ENCODE results near the gene KRTAP16-1. TPM values are rescaled to one million over a fixed set of nuclear protein-coding genes. Genes with fewer than 3 reads are reported as not detected.

Gene KRTAP16-1
- total RNA-seq, 1 experiment from 2014 or later: not detected

- Mint-ChIP-seq H3K4me3 (no peak overlapping the region), H3K9me3 (no peaks in the 10 kb centered on the region), H3K36me3 (no peaks in the 10 kb centered on the region), H3K4me1 (no peaks in the 10 kb centered on the region), H3K27me3 (ENCODE audit: low read depth) (no peaks in the 10 kb centered on the region; the same call in 1 of the 2 replicates), H3K27ac (no peak overlapping the region)
- ATAC-seq (no peak), DNase-seq (ENCODE audit: low spot score) (no peak)
- TF ChIP-seq SP1 (CRISPR knock-in tag; conservative IDR thresholded peaks at IDR 0.05) (no peak), JUN (CRISPR knock-in tag; IDR thresholded peaks at IDR 0.05) (no peak), NFATC4 (CRISPR knock-in tag; IDR thresholded peaks at IDR 0.05) (no peak)
- TF ChIP-seq, protein P1, sequence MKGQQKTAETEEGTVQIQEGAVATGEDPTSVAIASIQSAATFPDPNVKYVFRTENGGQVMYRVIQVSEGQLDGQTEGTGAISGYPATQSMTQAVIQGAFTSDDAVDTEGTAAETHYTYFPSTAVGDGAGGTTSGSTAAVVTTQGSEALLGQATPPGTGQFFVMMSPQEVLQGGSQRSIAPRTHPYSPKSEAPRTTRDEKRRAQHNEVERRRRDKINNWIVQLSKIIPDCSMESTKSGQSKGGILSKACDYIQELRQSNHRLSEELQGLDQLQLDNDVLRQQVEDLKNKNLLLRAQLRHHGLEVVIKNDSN (CRISPR knock-in tag; IDR thresholded peaks at IDR 0.05): no peak
- ChIA-PET POLR2A (no interaction called here), CTCF (no interaction called here)
Measured at GRCh38 chr17:41258406-41258805, 50.7 kb downstream of the KRTAP16-1 start.

Other genes starting within 250 kb of the KRTAP16-1 start
- not detected in 3 replicates for gene KRTAP2-3, start 249.2 kb downstream of the KRTAP16-1 start, total RNA-seq (2021)
- gene KRTAP2-4, start 243.4 kb downstream of the KRTAP16-1 start, total RNA-seq (2021): not detected in 3 replicates
- not detected in 3 replicates for gene KRTAP4-7, start 225.2 kb downstream of the KRTAP16-1 start, total RNA-seq (2021)
- not detected in 3 replicates for gene KRTAP4-8, start 211.2 kb downstream of the KRTAP16-1 start, total RNA-seq (2021)
- gene KRTAP4-16, start 207.1 kb downstream of the KRTAP16-1 start, total RNA-seq (2021): not detected in 3 replicates
- not detected in 3 replicates for gene KRTAP4-9, start 203.9 kb downstream of the KRTAP16-1 start, total RNA-seq (2021)
- not detected in 3 replicates for gene KRTAP4-11, start 190.9 kb downstream of the KRTAP16-1 start, total RNA-seq (2021)
- not detected in 3 replicates for gene KRTAP4-12, start 185.1 kb downstream of the KRTAP16-1 start, total RNA-seq (2021)
- gene KRTAP4-6, start 168.8 kb downstream of the KRTAP16-1 start, total RNA-seq (2021): not detected in 3 replicates
- not detected in 3 replicates for gene KRTAP4-5, start 159.5 kb downstream of the KRTAP16-1 start, total RNA-seq (2021)
- not detected in 3 replicates for gene KRTAP4-4, start 148.6 kb downstream of the KRTAP16-1 start, total RNA-seq (2021)
- gene KRTAP4-3, start 141.1 kb downstream of the KRTAP16-1 start, total RNA-seq (2021): not detected in 3 replicates
- gene KRTAP4-2, start 131.1 kb downstream of the KRTAP16-1 start, total RNA-seq (2021): not detected in 3 replicates
- gene KRTAP4-1, start 124.4 kb downstream of the KRTAP16-1 start, total RNA-seq (2021): not detected in 3 replicates
- gene KRTAP9-1, start 119.4 kb downstream of the KRTAP16-1 start, total RNA-seq (2021): not detected in 3 replicates
- not detected in 3 replicates for gene KRTAP9-2, start 82.7 kb downstream of the KRTAP16-1 start, total RNA-seq (2021)
- not detected in 3 replicates for gene KRTAP9-3, start 76.9 kb downstream of the KRTAP16-1 start, total RNA-seq (2021)
- gene KRTAP9-8, start 71.3 kb downstream of the KRTAP16-1 start, total RNA-seq (2021): not detected in 3 replicates
- gene KRTAP9-4, start 59.6 kb downstream of the KRTAP16-1 start, total RNA-seq (2021): not detected in 3 replicates
- gene KRTAP9-9, start 53.9 kb downstream of the KRTAP16-1 start, total RNA-seq (2021): not detected in 3 replicates
- gene KRTAP9-6, start 43.9 kb downstream of the KRTAP16-1 start, total RNA-seq (2021): not detected in 3 replicates
- not detected in 3 replicates for gene KRTAP9-7, start 33.6 kb downstream of the KRTAP16-1 start, total RNA-seq (2021)
- gene KRTAP29-1, start 6.5 kb downstream of the KRTAP16-1 start, total RNA-seq (2021): not detected in 3 replicates
- not detected in 3 replicates for gene KRTAP17-1, start 6.4 kb upstream of the KRTAP16-1 start, total RNA-seq (2021)
- not detected in 3 replicates for gene KRT33A, start 41.5 kb upstream of the KRTAP16-1 start, total RNA-seq (2021)
- not detected in 3 replicates for gene KRT33B, start 60.5 kb upstream of the KRTAP16-1 start, total RNA-seq (2021)
- not detected in 3 replicates for gene KRT34, start 73.0 kb upstream of the KRTAP16-1 start, total RNA-seq (2021)
- gene KRT31, start 88.3 kb upstream of the KRTAP16-1 start, total RNA-seq (2021): not detected in 3 replicates
- gene KRT37, start 115.3 kb upstream of the KRTAP16-1 start, total RNA-seq (2021): not detected in 3 replicates
- not detected in 3 replicates for gene KRT38, start 131.7 kb upstream of the KRTAP16-1 start, total RNA-seq (2021)
- not detected in 3 replicates for gene KRT32, start 158.1 kb upstream of the KRTAP16-1 start, total RNA-seq (2021)
- gene KRT35, start 171.8 kb upstream of the KRTAP16-1 start, total RNA-seq (2021): not detected in 3 replicates
- not detected in 3 replicates for gene KRT36, start 180.6 kb upstream of the KRTAP16-1 start, total RNA-seq (2021)
- not detected in 3 replicates for gene KRT13, start 196.3 kb upstream of the KRTAP16-1 start, total RNA-seq (2021)
- gene KRT15, start 209.6 kb upstream of the KRTAP16-1 start, total RNA-seq (2021): 0.34 to 0.55 TPM (median 0.37 TPM) in 3 replicates
- 110 to 130 TPM (median 124 TPM) in 3 replicates for gene KRT19, start 219.0 kb upstream of the KRTAP16-1 start, total RNA-seq (2021)